ENCODE measurements around the gene SSPN. TPM values are rescaled to one million over a fixed set of nuclear protein-coding genes. Genes with fewer than 3 reads are reported as not detected.

SSPN gene
- total RNA-seq, 3 donors from 2014 or later (not counting 1 experiment from before 2014, with no cell fraction given) = 0.95 TPM; not detected in 2

DNA sequence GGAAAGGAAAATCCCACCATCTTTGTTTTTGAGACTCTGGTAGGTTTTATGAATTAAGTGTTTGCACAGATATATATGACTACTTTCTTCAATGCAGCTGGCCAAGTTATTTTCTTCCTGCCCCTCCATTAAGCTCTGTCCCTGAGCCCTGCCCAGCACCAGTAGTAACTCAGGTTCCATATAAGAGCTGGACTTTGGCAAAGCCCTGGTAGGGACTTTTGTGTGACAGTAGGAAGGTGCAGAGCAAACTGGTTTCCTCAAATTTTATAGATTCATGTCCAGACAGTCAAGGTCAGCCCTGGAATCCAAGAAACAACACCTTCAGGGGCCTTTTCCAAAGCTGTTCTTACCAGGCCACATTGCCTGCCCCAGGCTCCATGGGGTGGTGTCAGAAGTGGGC is 47.3 kb downstream of the SSPN start:
- intact Hi-C loops (cut with micrococcal nuclease) = no loop called here
- H3K9me3 ChIP-seq (ENCODE audit: control insufficient read depth, insufficient read depth, low read length) = no peaks in the 10 kb centered on the region
- Mint-ChIP-seq H3K4me1 (no peaks in the 10 kb centered on the region), H3K4me3 (no peak overlapping the region), H3K27me3 (ENCODE audit: low read depth in 2 of 2) (peaks cover 5 to 27% of the 10 kb centered on the region in 2 donors), H3K27ac (no peak overlapping the region), H3K36me3 (no peaks in the 10 kb centered on the region), H3K9me3 (peaks cover 0 to 3% of the 10 kb centered on the region in 2 donors)
- TF ChIP-seq CTCF (IDR thresholded peaks at IDR 0.05) = no peak
- no peaks in the 10 kb centered on the region for H3K36me3 ChIP-seq (ENCODE audit: control insufficient read depth, insufficient read depth, low read length)
- H3K27ac ChIP-seq (ENCODE audit: low read length) = no peak overlapping the region
- no peak for DNase-seq
- ATAC-seq = no peak
- no peaks in the 10 kb centered on the region for H3K4me1 ChIP-seq (ENCODE audit: control insufficient read depth, insufficient read depth, low read length)
- no peaks in the 10 kb centered on the region for H3K27me3 ChIP-seq (ENCODE audit: control insufficient read depth, insufficient read depth, low read length)
- H3K4me3 ChIP-seq (ENCODE audit: low read length) = no peak overlapping the region

DNA sequence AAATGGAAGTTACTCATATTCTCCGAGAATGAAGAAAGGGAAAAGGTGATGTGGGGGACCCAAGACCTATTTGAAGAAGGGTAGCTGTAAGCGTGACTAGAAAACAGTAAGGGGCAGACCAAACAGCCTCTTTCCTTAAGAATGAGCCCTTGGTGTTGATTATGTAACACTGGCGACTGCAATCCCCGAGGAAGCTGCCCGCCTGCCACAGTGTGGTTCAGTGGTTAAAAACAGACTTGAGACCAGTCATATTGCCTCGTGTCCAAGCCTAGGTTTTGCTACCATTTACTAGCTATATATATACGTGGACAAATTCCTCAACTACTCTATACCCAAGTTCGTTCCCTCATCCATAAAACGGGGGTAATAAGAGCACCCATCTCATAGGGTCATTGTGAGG is 49.1 kb downstream of the SSPN start:
- peaks cover 2 to 5% of the 10 kb centered on the region in 2 donors for H3K9me3 Mint-ChIP-seq
- no peak overlapping the region for H3K27ac Mint-ChIP-seq
- no peak for DNase-seq
- no peaks in the 10 kb centered on the region for H3K4me1 ChIP-seq (ENCODE audit: control insufficient read depth, insufficient read depth, low read length)
- H3K4me1 Mint-ChIP-seq = no peaks in the 10 kb centered on the region
- H3K4me3 ChIP-seq (ENCODE audit: low read length) = no peak overlapping the region
- no peaks in the 10 kb centered on the region for H3K27me3 ChIP-seq (ENCODE audit: control insufficient read depth, insufficient read depth, low read length)
- ATAC-seq = no peak
- H3K9me3 ChIP-seq (ENCODE audit: control insufficient read depth, insufficient read depth, low read length) = no peaks in the 10 kb centered on the region
- intact Hi-C loops (cut with micrococcal nuclease) = no loop called here
- no peak overlapping the region for H3K27ac ChIP-seq (ENCODE audit: low read length)
- 80% methylated on average over 9 of the region's 9 CpGs for WGBS (ENCODE audit: insufficient coverage)
- H3K36me3 ChIP-seq (ENCODE audit: control insufficient read depth, insufficient read depth, low read length) = no peaks in the 10 kb centered on the region
- no peak for TF ChIP-seq CTCF (IDR thresholded peaks at IDR 0.05)
- no peak overlapping the region for H3K4me3 Mint-ChIP-seq
- H3K36me3 Mint-ChIP-seq = no peaks in the 10 kb centered on the region
- H3K27me3 Mint-ChIP-seq (ENCODE audit: low read depth in 2 of 2) = peaks cover 2 to 16% of the 10 kb centered on the region in 2 donors

DNA sequence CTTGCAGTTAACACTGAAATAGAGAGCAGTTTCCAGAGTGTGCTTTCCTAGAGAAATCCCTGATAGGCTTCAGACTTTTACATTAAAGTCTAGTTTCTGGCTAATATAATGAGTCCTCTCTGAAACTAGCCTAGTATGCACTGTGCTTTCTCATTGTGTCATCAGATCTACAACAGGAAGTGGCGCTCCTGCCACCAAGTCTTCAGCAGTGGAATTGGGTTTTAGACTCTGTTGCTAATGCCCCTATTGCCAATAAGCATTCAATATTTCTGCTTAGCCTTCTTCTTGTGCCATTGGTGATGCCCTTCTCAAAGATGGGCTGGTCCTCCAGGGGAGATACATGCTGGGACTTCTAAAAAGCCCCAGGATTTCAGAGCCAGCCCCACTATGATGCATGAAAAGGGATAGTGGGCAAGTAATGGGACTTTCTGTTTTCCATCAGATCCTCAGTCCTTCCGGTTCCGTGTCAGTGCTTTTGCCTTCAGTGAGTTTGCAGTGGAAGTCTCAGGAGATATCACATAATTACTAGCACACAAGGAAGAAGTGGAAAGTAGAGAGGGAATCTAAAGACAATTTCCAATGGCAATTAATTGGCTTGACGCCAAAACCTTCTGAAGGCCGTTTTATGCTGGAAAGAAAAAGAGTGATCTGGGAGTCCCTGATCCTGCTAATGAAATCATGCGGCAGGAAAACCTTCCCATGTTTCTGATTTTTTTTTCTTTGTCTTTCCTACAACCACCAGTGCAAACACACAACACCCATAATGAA is 50.0 kb downstream of the SSPN start:
- H3K36me3 ChIP-seq (ENCODE audit: control insufficient read depth, insufficient read depth, low read length) = no peaks in the 10 kb centered on the region
- DNase-seq = no peak
- no peaks in the 10 kb centered on the region for H3K4me1 Mint-ChIP-seq
- no peaks in the 10 kb centered on the region for H3K36me3 Mint-ChIP-seq
- ATAC-seq = no peak
- H3K27ac ChIP-seq (ENCODE audit: low read length) = no peak overlapping the region
- no peak overlapping the region for H3K27ac Mint-ChIP-seq
- 97% methylated on average over 5 of the region's 6 CpGs for WGBS (ENCODE audit: insufficient coverage)
- H3K27me3 ChIP-seq (ENCODE audit: control insufficient read depth, insufficient read depth, low read length) = no peaks in the 10 kb centered on the region
- no peak for TF ChIP-seq CTCF (IDR thresholded peaks at IDR 0.05)
- H3K4me3 ChIP-seq (ENCODE audit: low read length) = no peak overlapping the region
- H3K4me1 ChIP-seq (ENCODE audit: control insufficient read depth, insufficient read depth, low read length) = no peaks in the 10 kb centered on the region
- intact Hi-C loops (cut with micrococcal nuclease) = no loop called here
- peaks cover 0 to 9% of the 10 kb centered on the region in 2 donors for H3K27me3 Mint-ChIP-seq (ENCODE audit: low read depth in 2 of 2)
- peaks cover 2 to 5% of the 10 kb centered on the region in 2 donors for H3K9me3 Mint-ChIP-seq
- H3K4me3 Mint-ChIP-seq = no peak overlapping the region
- H3K9me3 ChIP-seq (ENCODE audit: control insufficient read depth, insufficient read depth, low read length) = no peaks in the 10 kb centered on the region
